ENCODE measurements around the gene CACNA1C.

DNA sequence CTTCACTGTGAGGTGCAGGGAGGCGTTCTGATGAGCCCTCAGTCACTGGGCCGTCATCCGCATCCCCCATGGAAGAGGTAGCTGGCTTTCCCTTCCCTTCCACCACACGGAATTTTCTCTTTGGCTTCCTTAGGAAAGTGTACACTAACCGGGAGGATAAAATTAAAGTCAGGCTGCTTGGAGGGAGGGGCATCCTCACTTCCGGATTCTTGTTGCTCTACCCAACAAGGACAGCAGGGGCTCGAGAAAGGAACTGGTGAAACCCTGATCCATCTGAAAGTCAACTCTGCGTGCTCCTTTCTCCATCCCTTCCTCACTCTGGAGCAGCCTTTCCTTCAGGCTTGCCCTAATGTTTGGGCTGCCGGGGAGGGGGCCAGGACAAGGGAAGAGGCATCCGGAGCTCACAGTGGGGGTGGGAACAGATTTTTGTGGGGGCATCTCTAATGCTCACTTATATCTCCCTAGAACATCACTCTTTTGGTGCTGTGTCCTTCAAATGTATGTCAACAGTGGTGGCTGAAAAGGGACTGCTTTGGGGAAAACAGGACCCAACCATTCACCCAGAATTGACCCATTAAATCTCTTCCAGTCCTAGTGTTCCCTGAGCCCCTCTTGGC, 640.6 kb downstream of the CACNA1C start:
- TF ChIP-seq, protein P1, sequence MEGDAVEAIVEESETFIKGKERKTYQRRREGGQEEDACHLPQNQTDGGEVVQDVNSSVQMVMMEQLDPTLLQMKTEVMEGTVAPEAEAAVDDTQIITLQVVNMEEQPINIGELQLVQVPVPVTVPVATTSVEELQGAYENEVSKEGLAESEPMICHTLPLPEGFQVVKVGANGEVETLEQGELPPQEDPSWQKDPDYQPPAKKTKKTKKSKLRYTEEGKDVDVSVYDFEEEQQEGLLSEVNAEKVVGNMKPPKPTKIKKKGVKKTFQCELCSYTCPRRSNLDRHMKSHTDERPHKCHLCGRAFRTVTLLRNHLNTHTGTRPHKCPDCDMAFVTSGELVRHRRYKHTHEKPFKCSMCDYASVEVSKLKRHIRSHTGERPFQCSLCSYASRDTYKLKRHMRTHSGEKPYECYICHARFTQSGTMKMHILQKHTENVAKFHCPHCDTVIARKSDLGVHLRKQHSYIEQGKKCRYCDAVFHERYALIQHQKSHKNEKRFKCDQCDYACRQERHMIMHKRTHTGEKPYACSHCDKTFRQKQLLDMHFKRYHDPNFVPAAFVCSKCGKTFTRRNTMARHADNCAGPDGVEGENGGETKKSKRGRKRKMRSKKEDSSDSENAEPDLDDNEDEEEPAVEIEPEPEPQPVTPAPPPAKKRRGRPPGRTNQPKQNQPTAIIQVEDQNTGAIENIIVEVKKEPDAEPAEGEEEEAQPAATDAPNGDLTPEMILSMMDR (conservative IDR thresholded peaks at IDR 0.05 in 1 of 2, IDR thresholded peaks at IDR 0.05 in 1 of 2; ENCODE audit: extremely low read depth in 1 of 2, insufficient read depth in 1 of 2, low read depth in 1 of 2, low read length in 2 of 2), result no peak
- TF ChIP-seq EZH2 (IDR thresholded peaks at IDR 0.05; ENCODE audit: borderline replicate concordance, low read length), result no peak
